ENCODE measurements around the gene MYLK.
"Not testable (repeated sequence)": the region's sequence is repeated elsewhere in the genome, so short reads cannot be mapped to it uniquely, and the experiment has no call there.

MYLK gene

DNA sequence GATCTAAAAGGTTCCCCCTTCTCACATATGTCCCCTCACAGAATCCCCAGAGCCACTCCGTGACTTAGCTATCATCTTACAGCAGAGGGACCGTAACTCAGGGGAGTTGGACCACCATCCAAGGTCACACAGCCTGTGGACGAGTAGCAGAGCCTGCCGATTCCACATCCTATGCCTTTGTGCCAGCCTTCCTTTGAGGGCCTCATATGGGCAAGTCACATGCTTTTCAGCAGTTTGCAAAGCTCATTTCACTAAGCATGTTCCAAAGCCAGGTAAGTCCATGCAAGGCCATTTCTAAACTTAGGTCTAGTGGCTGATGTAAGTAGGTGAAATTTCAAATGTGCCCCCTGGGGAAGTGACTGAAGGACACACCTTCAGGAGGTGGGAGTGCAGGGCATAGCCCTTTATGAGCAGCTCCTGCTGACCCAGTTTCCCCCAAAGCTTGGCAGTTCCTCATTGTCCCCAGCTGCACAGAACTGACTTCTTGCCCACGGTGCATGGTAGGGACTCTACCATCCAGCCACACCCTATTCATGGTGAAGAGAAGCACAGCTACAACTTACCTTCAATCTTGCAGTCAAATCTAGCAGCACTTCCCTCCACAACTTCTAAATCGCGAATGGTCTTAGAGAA, 265.9 kb downstream of the MYLK start:
- DNase-seq = no peak

DNA sequence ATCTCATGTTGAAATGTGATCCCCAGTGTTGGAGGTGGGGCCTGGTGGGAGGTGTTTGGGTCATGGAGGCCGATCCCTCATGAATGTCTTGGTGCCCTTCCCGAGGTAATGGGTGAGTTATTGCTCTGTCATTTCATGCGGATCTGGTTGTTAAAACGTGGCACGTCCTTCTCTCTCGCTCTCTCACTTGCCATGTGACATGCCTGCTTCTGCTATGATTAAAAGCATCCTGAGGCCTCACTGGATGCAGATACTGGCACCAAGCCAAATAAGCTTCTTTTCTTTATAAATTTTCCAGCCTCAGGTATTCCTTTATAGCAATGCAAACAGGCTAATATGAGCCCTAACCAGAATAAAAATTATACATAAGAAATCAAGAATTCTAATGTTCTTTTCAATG, 267.5 kb downstream of the MYLK start:
- DNase-seq = no peak

DNA sequence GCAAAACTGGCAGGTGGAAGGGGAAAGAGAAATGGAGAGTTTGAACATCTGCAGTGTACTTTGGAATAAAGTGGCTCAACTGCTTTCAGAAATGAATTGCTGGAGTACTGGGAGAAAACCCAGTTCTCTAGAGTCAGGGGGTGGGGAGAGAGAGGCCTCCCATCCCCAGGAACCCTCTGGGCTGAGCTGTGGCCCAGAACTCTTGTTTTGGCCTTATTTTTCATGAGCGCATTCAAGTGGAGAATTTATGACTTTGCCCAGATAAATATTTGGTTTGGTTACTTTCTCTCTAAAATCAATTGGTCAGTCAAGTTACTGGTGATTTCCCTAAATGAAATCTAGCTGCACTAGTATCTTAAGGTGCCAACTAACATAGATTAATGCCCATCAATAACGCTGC, 270.6 kb downstream of the MYLK start:
- no peak for DNase-seq

DNA sequence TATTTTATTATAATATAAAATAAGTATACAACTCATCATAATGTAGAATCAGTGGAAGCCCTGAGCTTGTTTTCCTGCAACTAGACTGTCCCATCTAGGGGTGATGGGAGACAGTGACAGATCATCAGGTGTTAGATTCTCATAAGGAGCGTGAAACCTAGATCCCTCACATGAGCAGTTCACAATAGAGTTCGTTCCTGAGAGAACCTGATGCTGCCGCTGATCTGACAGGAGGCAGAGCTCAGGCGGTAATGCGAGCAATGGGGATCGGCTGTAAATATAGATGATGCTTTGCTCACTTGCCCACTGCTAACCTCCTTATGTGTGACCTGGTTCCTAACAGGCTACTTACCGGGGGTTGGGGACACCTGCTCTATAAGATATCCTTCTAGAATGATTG, 272.5 kb downstream of the MYLK start:
- not testable (repeated sequence) for DNase-seq

DNA sequence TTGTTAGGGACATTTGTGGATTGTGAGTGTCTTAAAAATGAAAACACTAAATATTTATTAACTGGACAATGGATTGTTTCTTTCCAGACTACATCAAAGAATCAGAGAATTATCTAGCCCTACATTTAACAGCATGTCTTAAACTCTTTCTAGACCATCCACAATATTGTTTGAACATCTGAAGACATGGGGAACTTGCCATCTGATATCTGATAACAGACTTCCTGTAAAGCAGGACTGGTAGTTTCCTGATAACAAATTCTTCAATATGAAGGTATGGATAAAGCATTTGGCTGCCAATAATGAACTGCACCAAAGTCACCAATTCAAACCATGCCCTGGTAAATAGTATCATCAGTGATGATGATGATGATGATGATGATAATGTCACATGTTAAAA, 273.1 kb downstream of the MYLK start:
- no peak for DNase-seq

DNA sequence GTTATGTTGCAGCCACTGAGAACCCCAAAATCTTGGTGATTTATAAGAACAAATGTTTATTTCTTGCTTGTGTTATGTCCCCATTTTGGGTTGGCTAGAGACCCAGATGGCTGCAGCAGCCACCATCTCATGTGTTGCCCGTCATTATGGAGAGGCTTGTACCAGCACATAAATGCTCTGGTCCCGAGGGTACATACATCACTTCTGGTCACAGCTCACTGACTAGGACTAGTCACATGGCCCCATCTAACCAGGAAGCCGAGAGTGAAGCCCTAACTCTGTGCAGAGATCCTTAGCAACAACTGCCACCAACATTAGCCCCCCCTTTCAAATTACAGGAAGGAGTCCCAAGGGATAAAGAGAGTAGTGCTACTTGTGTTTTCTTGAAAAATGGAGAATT, 273.8 kb downstream of the MYLK start:
- DNase-seq = no peak

DNA sequence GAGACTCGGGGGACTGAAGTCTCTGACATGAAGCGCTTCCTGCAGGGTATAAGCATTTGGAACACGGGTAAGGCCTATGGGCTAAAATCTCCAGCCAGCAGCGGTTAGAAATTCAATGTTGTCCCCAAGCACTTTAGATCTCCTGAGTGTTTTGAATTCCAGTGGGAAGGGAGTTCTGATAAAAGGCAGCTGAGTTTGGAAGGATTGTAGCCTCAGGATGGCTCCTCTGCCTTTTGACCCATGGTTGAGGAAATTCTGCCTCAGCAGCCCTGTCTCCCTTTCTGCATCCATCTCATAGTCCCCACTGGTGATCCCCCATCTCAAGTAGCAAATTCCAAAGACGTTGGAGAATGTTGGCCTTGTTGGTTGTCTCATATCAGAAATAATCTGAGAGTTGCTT, 275.1 kb downstream of the MYLK start:
- no peak for DNase-seq

DNA sequence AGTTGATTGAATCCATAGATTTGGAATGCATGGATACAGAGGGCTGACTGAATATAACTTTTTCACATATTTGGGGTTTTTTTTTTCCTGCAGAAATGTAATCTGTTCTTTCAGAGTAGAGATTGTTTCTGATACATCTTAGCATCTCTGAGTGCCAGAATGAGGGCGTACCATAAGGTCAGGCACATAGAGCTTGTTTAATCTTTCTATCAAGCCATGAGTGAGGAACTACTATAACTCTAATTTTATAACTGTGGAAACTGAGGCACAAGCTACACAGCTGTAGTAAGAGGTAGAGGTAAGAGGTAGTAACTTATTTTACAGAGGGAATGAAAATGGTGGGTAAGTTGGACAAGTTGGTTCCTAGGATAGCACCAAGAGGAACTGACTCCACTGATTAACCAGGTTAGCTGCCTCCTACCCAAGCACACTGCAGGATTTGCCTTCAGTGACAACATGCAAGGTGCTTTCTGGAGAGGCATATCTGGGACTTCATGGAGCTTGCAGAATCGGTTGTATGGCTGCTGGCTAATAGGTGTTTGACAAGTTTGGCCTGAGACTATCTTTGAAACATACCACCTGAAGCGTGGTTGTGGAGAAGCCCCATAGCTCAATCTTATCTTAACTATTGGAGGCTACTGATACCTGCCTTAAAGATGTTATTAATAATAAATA, 275.7 kb downstream of the MYLK start:
- no peak for DNase-seq

DNA sequence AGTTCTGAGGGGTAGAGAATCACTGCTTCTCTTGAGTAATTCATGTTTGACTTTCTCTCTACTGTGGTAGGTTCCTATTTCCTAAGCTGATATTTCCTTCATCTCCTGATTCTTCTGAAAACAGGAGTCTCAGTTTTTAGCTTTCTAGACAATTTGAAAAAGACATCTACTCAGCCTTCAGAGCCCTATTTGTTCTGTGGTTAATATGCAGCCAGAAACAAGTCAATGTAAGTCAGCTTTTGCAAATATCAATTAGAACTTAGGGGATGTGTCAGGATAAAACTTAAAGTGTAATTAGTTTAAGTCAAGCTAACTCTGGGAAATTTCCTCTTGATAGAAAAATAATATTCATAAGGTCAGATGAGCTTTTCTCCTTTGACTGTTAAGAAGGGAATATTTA, 277.6 kb downstream of the MYLK start:
- no peak for DNase-seq

DNA sequence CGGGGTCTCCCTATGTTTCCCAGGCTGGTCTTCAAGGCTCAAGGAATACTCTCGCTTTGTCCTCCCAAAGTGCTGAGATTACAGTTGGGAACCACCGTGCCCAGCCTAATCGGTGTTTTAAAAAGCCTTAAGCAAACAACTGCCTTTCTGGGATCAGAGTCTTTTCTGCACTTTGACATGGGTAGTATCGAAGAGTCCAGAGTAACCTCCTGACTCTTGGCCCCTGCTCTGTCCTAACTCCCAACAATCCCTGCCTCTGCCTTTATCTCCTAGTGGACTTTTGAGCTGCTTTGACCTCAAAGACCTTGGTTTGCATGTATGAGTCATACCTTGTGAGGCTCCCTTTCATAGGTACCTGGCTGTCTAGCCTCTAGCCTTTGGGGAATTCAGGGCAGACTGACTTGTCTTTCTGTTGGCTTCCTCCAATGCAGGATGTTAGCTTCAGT, 278.3 kb downstream of the MYLK start:
- DNase-seq = no peak

DNA sequence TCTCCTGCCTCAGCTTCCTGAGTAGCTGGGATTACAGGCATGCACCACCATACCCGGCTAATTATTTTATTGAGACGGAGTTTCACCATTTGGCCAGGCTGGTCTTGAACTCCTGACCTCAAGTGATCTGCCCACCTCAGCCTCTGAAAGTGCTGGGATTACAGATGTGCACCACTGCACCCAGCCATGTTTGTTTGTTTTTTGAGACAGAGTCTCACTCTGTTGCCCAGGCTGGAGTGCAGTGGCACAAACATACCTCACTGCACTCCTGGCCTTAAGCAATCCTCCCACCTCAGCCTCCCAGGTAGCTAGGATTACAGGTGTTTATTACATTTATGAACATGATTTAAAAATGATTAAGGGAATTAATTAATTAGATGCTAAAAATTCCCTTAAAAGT, 281.0 kb downstream of the MYLK start:
- not testable (repeated sequence) for DNase-seq

DNA sequence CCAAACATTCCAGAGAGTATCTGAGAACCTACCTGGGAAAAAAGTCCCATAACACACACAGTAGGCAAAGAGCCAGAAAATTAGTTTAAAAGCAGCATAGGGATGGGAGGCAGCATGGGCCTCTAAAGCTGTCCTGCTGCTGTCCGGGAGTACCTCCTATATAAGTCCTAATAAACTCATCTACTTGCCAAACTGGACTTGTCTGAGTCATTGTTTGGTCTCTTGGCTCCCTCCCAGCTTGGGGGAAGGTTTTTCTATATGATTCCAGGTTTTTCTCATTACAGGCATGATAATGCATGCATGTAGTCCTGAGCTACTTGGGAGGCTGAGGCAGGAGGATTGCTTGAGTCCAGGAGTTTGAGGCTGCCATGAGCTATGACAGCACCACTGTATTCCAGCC, 281.8 kb downstream of the MYLK start:
- DNase-seq = no peak

DNA sequence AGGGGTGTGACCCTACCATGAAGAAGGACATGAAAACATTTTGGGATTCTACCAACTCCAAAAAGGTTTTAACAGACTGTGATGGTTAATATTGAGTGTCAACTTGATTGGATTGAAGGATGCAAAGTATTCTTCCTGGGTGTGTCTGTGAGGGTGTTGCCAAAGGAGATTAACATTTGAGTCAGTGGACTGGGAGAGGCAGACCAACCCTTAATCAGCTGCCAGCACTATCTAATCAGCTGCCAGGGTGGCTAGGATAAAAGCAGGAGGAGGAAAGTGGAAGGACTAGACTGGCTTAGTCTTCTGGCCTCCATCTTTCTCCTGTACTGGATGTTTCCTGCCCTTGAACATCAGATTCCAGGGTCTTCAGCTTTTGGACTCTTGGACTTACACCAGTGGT, 283.3 kb downstream of the MYLK start:
- not testable (repeated sequence) for DNase-seq

DNA sequence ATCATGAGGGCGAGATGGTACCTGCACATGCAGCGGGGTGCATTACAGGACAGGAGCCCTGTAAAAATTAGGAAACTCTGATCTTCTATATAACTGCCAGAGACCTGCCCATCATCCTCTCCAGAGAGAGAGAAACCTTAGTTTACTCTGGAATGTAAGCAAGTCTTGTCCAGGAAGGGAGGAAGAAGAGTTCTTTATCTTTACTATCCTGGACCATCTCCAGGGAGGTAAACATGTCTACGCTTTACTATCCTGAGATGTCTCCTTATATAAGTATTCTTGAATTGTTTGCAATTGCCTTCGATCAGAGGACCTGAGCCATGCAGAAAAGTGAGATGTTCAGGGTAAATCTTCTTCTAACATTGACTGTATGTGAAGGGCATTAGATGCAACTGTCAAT, 286.6 kb downstream of the MYLK start:
- no peak for DNase-seq

DNA sequence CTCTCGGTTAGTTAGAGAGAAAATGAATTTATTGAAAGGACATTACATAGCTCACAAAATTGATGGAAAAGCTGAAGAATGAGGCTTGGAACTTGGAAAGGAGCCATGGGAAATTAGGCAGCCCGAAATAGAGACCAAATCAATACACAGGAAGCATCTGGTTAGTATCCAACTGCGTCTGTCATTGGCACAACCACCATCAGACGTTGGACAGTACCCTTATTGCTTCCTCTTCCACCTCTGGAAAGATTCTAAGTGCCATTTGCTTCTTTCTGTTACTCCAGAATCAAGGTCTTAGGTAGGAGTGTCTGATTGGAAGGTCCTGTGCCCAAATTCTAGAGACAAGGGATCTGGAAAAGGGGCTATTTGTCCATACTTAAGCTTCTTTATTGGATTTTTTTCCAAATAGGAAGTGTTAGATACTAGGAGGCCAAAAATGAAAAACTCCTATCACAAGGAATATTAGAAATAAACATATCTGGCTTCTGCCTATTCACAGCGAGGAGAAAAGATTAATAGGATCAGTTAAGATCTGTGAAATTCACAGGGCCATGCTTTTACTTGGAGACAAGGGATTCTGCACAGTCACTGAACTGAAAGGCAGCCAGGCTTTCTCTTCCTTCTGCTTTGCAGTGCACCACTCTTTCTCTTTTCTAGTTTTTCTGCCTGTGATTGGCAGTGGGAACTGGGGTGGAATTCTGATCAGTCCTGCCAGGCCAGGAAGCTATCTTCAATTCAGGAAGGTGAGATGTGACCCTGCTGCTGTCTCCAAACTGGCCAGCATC, 288.5 kb downstream of the MYLK start:
- no peak for DNase-seq

DNA sequence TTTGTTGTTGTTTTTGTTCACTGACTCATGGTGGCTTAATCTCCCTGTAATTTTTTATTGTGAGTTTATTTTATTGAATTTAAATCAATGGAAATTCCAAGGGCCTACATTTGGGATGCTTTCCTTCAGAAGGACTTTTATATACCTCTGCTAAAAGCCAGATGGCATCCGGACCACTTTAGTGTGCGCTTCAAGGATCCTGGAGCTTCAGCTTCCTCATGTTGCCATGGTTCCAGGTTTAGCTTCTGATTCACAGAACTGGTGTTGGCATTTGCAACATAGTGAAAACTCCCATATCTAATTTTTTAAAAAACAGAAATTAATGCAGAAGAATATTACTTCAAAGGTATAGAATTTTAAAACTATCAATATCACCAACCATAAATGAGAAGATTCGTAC, 290.8 kb downstream of the MYLK start:
- no peak for DNase-seq

DNA sequence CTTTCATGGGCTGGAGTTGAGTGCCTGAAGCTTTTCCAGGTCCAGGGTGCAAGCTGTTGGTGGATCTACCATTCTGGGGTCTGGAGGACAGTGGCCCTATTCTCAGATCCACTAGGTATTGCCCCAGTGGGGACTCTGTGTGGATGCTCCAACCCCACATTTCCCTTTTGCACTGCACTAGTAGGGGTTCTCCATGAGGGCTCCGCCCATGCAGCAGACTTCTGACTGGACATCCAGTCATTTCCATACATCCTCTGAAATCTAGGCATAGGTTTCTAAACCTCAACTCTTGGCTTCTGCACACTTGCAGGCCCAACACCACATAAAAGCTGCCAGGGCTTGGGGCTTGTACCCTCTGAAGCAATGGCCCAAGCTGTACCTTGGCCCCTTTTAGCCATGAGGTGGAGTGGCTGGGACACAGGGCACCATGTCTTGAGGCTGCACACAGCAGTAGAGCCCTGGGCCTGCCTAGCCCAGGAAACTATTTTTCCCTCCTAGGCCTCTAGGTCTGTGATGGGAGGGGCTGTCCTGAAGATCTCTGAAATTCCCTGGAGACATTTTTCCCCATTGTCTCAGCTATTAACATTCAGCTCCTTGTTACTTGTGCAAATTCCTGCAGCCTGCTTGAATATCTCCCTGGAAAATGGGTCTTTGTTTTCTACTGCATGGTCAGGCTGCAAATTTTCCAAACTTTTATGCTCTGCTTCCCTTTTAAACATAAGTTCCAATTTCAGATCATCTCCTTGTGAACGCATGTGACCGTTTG, 293.3 kb downstream of the MYLK start:
- DNase-seq = no peak

DNA sequence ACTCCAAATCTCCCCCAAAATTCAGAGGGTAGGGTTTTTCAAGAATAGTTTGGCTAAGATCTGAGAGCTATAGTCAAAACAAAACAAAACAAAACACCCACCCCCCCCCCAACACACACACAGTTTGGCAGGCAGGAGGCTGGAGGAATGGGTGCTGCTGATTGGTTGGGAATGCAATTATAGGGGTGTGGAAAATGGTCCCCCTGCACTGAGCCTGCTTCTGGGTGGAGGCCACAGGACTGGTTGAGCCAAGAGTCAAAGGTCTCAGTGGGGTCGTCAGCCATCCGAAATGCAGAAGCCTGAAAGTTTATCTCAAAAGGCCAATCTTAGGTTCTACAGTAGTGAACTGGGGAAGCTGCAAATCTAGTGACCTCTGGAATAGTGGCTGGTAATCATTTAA, 296.7 kb downstream of the MYLK start:
- DNase-seq = no peak

DNA sequence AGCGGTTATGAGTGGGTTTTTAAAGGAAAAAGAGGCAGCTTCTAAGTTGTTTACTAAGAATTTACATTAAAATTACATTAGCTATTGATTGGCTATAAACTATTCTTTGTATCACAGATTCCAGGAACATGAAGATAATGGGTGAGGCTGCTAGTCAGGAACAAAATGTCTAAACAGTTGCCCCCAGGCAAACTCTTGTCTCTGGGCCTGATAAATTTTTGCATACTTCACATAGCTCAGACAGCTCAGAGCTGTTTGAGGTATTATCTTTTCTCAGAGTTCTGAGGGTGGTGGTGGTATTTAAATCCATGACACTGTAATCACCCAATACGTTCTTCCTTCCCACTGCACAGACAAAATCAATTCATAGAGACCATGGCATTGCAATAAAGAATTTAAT, 297.2 kb downstream of the MYLK start:
- no peak for DNase-seq

DNA sequence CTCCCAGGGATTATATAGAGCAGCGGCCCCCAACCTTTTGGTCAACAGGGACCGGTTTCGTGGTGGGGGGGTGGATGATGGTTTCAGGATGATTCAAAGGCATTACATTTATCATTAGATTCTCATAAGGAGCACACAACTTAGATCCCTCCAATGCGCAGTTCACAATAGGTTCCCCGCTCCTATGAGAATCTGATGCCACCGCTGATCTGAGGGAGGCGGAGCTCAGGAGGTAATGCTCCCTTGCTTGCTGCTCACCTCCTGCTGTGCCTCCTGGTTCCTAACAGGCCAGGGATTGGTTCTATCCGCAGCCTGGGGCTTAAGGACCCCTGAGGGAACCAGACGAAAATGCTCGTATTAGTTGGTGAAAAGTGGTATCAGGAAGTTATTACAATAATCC, 298.0 kb downstream of the MYLK start:
- DNase-seq = peak; percentile 18 to 23

DNA sequence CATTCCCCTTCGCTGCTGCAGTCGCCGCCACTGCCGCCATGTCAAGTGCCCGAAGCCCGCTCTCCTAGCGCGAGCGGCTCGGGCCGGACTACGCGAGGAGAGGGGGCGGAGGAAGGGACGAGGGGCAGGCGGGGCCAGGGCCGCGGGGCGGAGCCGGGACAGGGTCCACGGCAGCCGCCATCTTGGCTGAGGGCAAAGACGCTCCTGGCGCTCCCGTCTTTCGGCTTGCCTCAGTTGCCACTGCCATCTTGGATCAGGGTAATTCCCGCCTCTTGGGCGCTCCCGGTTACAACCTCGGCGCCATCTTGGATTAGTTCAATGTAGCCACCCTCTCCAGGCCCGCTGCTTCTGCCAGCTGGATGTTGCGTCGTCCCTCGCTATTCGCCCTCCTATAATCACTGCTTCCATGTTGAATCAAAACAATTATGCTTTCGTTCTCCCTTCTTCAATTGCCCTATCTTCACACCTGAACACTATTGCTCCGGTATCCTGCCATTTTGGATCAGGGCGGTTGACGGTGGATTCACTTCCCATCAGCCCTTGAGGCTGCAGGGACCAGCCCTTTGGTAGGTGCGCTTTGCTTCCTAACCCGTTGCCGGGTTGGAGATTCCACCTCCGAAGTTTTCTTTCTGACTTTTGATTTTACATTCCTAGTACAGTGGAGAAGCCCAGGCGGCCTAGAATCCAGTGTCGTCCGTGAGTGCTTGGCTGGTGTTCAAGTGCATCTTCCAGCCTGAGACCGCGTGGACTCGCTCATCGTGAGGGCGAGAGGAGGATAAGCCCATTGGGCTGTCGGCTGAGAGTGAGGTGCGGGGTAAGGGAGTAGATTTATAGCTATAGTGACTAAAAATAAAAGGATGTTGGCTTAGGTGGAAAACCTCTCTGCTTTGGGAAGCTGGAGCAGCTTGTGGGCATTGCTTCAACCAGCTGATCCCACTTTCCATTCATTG, 298.9 kb downstream of the MYLK start, which contains the start of gene HACD2:
Gene HACD2 (minus strand): TSS at position 66 of the 950 bp plus-strand sequence. CDS start 26 bp downstream, at position 40.
- peak; percentile 93 to 96 for DNase-seq
